ENCODE results near the gene CPO. TPM values are rescaled to one million over a fixed set of nuclear protein-coding genes. Genes with fewer than 3 reads are reported as not detected.

Gene CPO, protein sequence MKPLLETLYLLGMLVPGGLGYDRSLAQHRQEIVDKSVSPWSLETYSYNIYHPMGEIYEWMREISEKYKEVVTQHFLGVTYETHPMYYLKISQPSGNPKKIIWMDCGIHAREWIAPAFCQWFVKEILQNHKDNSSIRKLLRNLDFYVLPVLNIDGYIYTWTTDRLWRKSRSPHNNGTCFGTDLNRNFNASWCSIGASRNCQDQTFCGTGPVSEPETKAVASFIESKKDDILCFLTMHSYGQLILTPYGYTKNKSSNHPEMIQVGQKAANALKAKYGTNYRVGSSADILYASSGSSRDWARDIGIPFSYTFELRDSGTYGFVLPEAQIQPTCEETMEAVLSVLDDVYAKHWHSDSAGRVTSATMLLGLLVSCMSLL
- total RNA-seq, result not detected in 2 replicates

DNA sequence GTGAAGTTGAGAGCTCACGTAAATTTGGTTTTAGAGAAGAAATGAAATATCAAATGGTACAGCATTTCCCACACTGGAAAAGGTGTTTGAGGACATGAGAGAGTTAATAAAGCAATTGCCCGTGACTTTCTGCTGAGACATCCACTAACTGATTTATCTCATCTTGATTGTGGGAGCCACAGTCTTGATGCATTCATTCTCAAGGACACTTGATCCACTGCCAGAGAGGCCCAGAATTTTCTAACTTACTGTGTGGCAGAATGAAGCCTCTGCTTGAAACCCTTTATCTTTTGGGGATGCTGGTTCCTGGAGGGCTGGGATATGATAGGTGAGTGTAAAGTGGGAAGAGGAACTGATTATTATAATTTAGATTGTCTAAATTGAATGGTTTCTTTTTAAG, at the start of gene CPO:
CPO (plus strand) TSS at position 179 of the 400 bp plus-strand sequence; CDS start at position 261, 82 bp downstream.

Other genes starting within 250 kb of the CPO start
- not detected in 2 replicates for gene DYTN, start 221.1 kb upstream of the CPO start, total RNA-seq
- 0.11 and 0.17 TPM in 2 replicates for gene MDH1B, start 174.2 kb upstream of the CPO start, total RNA-seq
- gene FASTKD2, start 173.9 kb upstream of the CPO start, total RNA-seq, result 24.1 and 37.7 TPM in 2 replicates
- 13.6 and 14.5 TPM in 2 replicates for gene KLF7, start 226.4 kb downstream of the CPO start, total RNA-seq

All from dermis lymphatic vessel endothelial cell (primary cell).